Sciatic nerve (tissue), 2 donors: ENCODE results near the gene RBM15B. TPM values are rescaled to one million over a fixed set of nuclear protein-coding genes. Genes with fewer than 3 reads are reported as not detected.
"Not testable (repeated sequence)": the region's sequence is repeated elsewhere in the genome, so short reads cannot be mapped to it uniquely, and the experiment has no call there.

Source experiments
- ATAC-seq: fragments of 200-7000 bp; cut with Tn5 transposase; one replicate; pipeline ENCODE4 v1.9.1; 2020; ENCODE audit warnings: mild to moderate bottlenecking, moderate library complexity
- DNase-seq: peaks from one replicate; pipeline ENCODE4 v3.0.0-alpha.2; 2020; ENCODE audit warnings: low spot score
- intact Hi-C: fragments of 100-400 bp; cut with DNase I; formaldehyde crosslinking; loops from one replicate; pipeline ENCODE4 v1.14.2; 2022
- total RNA-seq: library from RNA; stranded (reverse); fragmentation: NEBNext Ultra II Directional; extraction: Animal tissue kit (Norgen Biotek cat#: 25700); gene quantifications from one replicate; pipeline ENCODE4 v1.2.1, GENCODE V29; 2021
- donor health status: DM: no; HTN: no; CAD: no.
- donor health status: DM: no; HTN: no; CAD: no.

The RBM15B gene
- total RNA-seq, 1 donor from 2014 or later: 21.5 TPM

DNA sequence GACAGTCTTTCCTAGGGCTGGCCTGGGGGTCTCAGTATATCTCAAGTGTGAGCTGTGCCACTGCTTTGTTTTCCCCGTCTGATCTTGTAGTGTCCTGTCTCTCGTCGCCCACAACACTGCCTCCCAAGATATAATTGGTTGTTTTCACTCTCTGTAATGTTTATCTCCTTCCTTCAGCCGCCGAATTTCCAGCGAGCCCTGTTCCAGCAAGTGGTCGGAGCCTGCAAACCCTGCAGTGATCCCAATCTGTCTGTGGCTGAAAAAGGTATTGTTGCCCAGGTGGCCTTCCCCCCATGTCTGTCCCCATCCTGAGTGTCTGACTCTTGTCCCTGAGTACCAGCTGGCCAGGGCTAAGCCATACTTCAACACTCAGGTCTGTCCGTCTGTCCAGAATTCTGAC, 15.5 kb upstream of the RBM15B start:
- DNase-seq: no peak
- ATAC-seq: no peak
- intact Hi-C loops: no loop called here

- intact Hi-C loops: no loop called here
- ATAC-seq (no peak), DNase-seq (no peak)
These were observed 13.0 kb upstream of the RBM15B start for GRCh38 chr3:51378065-51378464.

- DNase-seq (peak; percentile 23), ATAC-seq (no peak)
- intact Hi-C loops: no loop called here
These were observed 12.4 kb upstream of the RBM15B start for GRCh38 chr3:51378726-51379125.

DNA sequence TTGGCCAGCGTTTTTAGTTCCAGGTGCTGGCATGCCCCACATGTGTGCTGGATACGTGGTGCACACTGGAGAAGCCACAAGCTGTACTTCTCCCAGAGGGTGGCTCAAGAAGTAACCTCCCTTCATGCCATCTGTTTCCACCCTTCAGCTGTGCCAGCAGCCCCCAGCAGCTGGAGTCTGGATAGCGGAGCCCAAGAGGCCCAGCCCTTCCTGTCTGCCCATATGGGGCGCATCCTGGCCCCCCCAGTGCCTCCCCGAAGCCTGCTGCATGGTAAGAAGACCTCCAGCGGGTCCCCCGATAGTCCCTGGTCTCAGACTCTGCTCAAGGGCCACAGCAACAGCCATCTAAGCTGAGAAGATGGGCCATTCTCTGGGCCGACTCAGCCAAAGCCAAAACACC, 11.8 kb upstream of the RBM15B start:
- intact Hi-C loops: no loop called here
- DNase-seq (peak; percentile 26), ATAC-seq (no peak)

GRCh38 chr3:51379746-51380455, 11.2 kb upstream of the RBM15B start:
- intact Hi-C loops: loop anchor here (10.0 kb wide), 1 partner anchor 755 kb away; no protein-coding TSS in a partner anchor
- no peak for DNase-seq
- no peak for ATAC-seq

GRCh38 chr3:51380601-51381332, 10.3 kb upstream of the RBM15B start:
- intact Hi-C loops: loop anchor here (10.0 kb wide), 1 partner anchor 756 kb away; no protein-coding TSS in a partner anchor
- no peak for ATAC-seq
- no peak for DNase-seq

- no peak for DNase-seq
- intact Hi-C loops: loop anchor here (10.0 kb wide), 1 partner anchor 757 kb away; no protein-coding TSS in a partner anchor
These were observed 9.8 kb upstream of the RBM15B start for GRCh38 chr3:51381333-51381705.

GRCh38 chr3:51382076-51382745, 8.9 kb upstream of the RBM15B start:
- ATAC-seq (no peak), DNase-seq (no peak)
- intact Hi-C loops: loop anchor here (10.0 kb wide), 1 partner anchor 757 kb away; no protein-coding TSS in a partner anchor

More at GRCh38 chr3:51381333-51381705, 9.8 kb upstream of the RBM15B start:
- ATAC-seq: no peak

- ATAC-seq (no peak), DNase-seq (no peak)
- intact Hi-C loops: loop anchor here (10.0 kb wide), 1 partner anchor 758 kb away; no protein-coding TSS in a partner anchor
These were observed 8.0 kb upstream of the RBM15B start for GRCh38 chr3:51382947-51383578.

DNA sequence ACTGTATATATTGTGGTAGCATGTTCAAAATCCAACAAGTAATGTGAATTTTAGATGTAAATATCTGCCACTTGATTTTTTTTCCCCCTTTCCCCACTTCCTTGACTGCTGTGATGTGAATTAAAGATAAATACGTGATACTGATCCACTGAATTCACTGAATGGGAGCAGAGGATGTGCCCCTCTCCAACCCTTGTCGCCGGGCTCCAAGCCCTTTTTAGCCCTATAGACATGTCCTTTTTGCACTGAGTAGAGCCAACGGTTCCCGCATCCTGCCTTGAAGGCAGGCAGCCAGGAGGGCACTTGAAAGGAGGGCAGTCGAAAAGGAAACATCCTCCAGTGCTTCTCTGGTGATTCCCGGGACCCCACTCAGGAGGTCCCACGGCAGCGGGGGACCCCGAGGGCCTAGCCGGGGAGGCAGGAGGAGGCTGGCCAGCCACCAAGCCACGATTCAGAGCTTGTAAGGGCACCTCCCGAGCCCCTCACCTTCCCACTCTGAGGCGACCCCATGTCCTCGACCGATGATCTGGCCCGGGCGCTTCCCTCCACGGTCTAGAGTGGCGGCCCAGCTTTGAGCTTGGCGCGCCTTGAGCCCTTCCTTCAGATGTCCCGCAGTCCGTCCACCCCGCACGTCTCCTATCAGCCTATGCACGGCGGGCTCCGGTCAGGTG, 6.9 kb upstream of the RBM15B start:
- ATAC-seq: peak; percentile 52
- intact Hi-C loops: loop anchor here (10.0 kb wide), 1 partner anchor 759 kb away; no protein-coding TSS in a partner anchor
- peak; percentile 71 for DNase-seq

DNA sequence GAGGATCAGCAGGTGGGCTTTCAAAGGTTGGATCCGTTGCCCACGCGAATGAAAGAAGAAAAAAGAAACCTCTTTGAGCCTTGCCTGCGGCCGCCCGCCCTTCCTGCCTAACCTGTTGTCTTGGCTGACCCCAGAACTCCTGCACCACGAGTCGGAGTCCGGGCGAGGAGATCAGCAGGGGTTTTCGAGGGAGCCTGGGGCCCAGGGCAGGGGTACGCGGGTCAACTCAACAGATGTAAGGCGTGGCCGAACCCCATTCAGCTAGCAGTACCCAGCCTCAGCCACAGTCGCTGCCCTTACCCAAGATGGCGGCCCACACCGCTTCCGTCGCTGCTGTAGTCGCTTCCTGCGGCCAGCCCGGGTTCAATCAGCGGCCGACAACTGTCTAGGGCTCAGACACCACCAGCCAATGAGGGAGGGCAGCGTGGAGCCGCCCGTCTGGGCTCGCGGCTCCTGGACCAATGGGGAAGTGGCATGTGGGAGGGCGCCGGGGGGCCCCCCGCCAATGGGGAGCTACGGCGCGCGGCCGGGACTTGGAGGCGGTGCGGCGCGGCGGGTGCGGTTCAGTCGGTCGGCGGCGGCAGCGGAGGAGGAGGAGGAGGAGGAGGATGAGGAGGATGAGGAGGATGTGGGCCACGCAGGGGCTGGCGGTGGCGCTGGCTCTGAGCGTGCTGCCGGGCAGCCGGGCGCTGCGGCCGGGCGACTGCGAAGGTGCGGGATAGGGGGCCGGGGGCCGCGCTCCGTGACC, 6.2 kb upstream of the RBM15B start, which contains the start of gene MANF:
TSS of gene MANF (plus strand) at position 566 of the 748 bp plus-strand sequence. CDS start at position 618, 52 bp downstream.
- intact Hi-C loops: loop anchor here (10.0 kb wide), 1 partner anchor 760 kb away; no protein-coding TSS in a partner anchor
- DNase-seq (peak; percentile 97), ATAC-seq (peak; percentile 100)

DNA sequence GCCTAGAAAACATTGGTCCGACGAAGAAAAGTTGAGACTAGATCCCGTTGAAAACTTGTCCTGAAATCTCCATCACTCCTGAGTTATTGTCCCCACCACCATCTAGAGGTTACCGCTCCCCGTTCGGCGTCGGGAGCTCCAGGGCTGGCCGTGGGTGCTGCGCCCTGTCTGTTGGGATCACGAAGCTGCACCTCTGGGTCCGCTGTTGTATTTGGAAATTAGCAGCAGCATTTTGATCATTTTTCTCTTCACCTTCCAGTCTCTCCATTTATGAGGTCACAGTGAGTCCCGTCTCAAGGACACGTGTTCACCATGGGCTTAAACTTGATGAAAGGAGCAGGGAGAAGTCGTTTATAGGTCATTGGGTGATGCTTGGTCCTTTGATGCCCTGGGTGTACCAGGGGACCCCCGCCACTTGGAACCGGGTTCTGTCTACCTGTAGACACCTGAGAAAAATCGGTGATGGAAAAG, 5.4 kb upstream of the RBM15B start:
- ATAC-seq (no peak), DNase-seq (no peak)
- intact Hi-C loops: loop anchor here (10.0 kb wide), 1 partner anchor 761 kb away; no protein-coding TSS in a partner anchor

- ATAC-seq: no peak
- intact Hi-C loops: loop anchor here (10.0 kb wide), 1 partner anchor 762 kb away; no protein-coding TSS in a partner anchor
- DNase-seq: no peak
These were observed 4.8 kb upstream of the RBM15B start for GRCh38 chr3:51386159-51386851.

DNA sequence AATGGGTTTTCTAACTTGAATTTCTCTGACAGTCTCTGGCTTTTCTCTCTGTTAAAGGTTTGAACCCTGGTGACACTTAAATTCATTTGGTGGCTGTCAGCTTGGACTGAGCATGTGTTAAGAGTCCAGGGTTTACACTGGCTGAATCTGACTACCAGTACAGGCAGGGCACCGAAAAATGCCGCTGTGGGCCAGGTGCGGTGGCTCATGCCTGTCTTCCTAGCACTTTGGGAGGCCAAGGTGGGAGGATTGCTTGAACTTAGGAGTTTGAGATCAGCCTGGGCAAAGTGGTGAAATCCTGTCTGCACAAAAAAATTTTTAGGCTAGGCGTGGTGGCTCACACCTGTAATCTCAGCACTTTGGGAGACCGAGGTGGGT, 4.2 kb upstream of the RBM15B start:
- intact Hi-C loops: loop anchor here (10.0 kb wide), 1 partner anchor 762 kb away; no protein-coding TSS in a partner anchor
- DNase-seq: no peak
- no peak for ATAC-seq

GRCh38 chr3:51387281-51387680, 3.8 kb upstream of the RBM15B start:
- not testable (repeated sequence) for DNase-seq, ATAC-seq
- intact Hi-C loops: loop anchor here (10.0 kb wide), 1 partner anchor 762 kb away; no protein-coding TSS in a partner anchor

DNA sequence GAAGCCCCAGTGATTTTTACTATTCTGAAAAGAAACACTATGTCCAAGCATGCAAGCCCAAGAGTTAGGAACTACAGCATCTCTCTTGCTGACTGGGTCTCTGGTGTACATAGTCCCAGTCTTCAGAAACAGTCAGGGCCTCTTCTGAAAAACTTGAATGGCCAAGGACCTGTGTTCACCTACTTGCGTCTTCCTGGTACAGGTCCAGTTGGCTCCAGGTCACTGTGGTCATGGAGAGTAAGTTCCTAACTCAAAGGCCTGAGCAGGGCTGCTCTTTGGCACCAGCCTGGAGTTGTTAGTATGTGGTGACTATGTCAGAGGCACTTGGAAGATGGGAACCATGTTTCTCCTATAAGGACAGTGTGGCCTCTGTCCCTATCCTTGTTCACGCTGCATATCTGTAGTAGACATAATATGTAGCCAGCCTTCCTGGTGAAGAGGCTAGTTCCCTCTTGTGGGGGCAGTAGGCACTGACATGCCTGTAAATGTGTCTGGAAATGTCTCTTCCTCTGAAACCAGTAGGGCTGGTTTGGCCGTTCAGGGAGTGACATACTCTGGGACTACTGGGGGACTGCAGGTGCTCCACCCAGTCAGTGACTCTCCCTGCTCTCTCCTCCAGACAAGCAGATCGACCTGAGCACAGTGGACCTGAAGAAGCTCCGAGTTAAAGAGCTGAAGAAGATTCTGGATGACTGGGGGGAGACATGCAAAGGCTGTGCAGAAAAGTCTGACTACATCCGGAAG, 2.6 kb upstream of the RBM15B start:
- intact Hi-C loops: loop anchor here (10.0 kb wide), 1 partner anchor 764 kb away; no protein-coding TSS in a partner anchor
- DNase-seq: no peak

More for the DNA sequence above, 2.6 kb upstream of the RBM15B start:
- ATAC-seq: no peak
